GM12864 (cell line): ENCODE measurements around the gene PRDM11.

Source experiments
- DNase-seq: peaks from one replicate; pipeline ENCODE4 v3.0.0-alpha.2; 2011; ENCODE audit warnings: low read depth
- H3K4me3 ChIP-seq: 2 replicates; pipeline ENCODE4 v1.5.1; 2011; ENCODE audit warnings: mild to moderate bottlenecking, low read depth, low read length, control low read depth
- CTCF ChIP-seq: IDR thresholded peaks from 2 replicates; pipeline ENCODE4 v1.5.1; 2011; ENCODE audit warnings: low read depth, mild to moderate bottlenecking, moderate library complexity, low read length, control low read depth, inconsistent platforms; ENCODE audit errors: missing control alignments

The PRDM11 gene

GRCh38 chr11:45179686-45180178 lies 33.3 kb downstream of the PRDM11 start:
- TF ChIP-seq CTCF, result no peak
- H3K4me3 ChIP-seq, result no peak overlapping the region

GRCh38 chr11:45180179-45180847 lies 33.9 kb downstream of the PRDM11 start:
- TF ChIP-seq CTCF, result peak; percentile 11
- no peak overlapping the region for H3K4me3 ChIP-seq
- no peak for DNase-seq

More at GRCh38 chr11:45179686-45180178, 33.3 kb downstream of the PRDM11 start:
- no peak for DNase-seq

- no peak for DNase-seq
- TF ChIP-seq CTCF, result no peak
- no peak overlapping the region for H3K4me3 ChIP-seq
These were observed 34.4 kb downstream of the PRDM11 start for GRCh38 chr11:45180848-45181192.

- TF ChIP-seq CTCF, result no peak
- no peak for DNase-seq
- H3K4me3 ChIP-seq, result no peak overlapping the region
These were observed 34.9 kb downstream of the PRDM11 start for GRCh38 chr11:45181193-45181888.

GRCh38 chr11:45181889-45182550 lies 35.6 kb downstream of the PRDM11 start:
- no peak for TF ChIP-seq CTCF
- H3K4me3 ChIP-seq, result no peak overlapping the region
- DNase-seq, result no peak

- no peak for DNase-seq
- H3K4me3 ChIP-seq, result no peak overlapping the region
- peak; percentile 51 for TF ChIP-seq CTCF
These were observed 36.5 kb downstream of the PRDM11 start for GRCh38 chr11:45182902-45183301.
